Kidney tubule cell (primary cell): ENCODE data around the gene NNAT.
A peak's percentile ranks its signal among the peaks of the same experiment; 100 is the strongest.
"Not testable (repeated sequence)": the region's sequence is repeated elsewhere in the genome, so short reads cannot be mapped to it uniquely, and the experiment has no call there.

ENCODE experiments used
- DNase-seq: peaks from one replicate; pipeline ENCODE4 v3.0.0-alpha.2; 2018; ENCODE audit warnings: low spot score

The NNAT gene

GRCh38 chr20:37524859-37525708 is 4.0 kb downstream of the NNAT start:
- peak; percentile 59 for DNase-seq

GRCh38 chr20:37525810-37526209 is 4.8 kb downstream of the NNAT start:
- DNase-seq = no peak

GRCh38 chr20:37526238-37526838 is 5.3 kb downstream of the NNAT start:
- DNase-seq = peak; percentile 75

GRCh38 chr20:37526839-37527637 is 6.0 kb downstream of the NNAT start:
- DNase-seq = peak; percentile 43

- peak; percentile 88 for DNase-seq
Measured at GRCh38 chr20:37527638-37528445, 6.8 kb downstream of the NNAT start, which contains the start of gene BLCAP. Gene BLCAP (minus strand): TSS chr20:37527876. CDS start chr20:37519174, 8,702 bp downstream.

- DNase-seq = no peak
Measured at GRCh38 chr20:37528446-37529213, 7.6 kb downstream of the NNAT start.

GRCh38 chr20:37529214-37529967 is 8.3 kb downstream of the NNAT start:
- DNase-seq = no peak

- no peak for DNase-seq
Measured at GRCh38 chr20:37529968-37530600, 9.0 kb downstream of the NNAT start.

GRCh38 chr20:37530696-37531095 is 9.6 kb downstream of the NNAT start:
- DNase-seq = no peak

- DNase-seq = no peak
Measured at GRCh38 chr20:37531856-37532255, 10.8 kb downstream of the NNAT start.

GRCh38 chr20:37533154-37533715 is 12.2 kb downstream of the NNAT start:
- peak; percentile 24 for DNase-seq

GRCh38 chr20:37534401-37535157 is 13.5 kb downstream of the NNAT start:
- DNase-seq = peak; percentile 79

GRCh38 chr20:37535443-37536132 is 14.5 kb downstream of the NNAT start:
- no peak for DNase-seq

GRCh38 chr20:37537505-37537904 is 16.5 kb downstream of the NNAT start:
- DNase-seq = no peak

GRCh38 chr20:37538003-37538402 is 17.0 kb downstream of the NNAT start:
- DNase-seq = peak; percentile 52

- DNase-seq = no peak
Measured at GRCh38 chr20:37539424-37539823, 18.4 kb downstream of the NNAT start.

GRCh38 chr20:37540001-37540400 is 19.0 kb downstream of the NNAT start:
- no peak for DNase-seq

GRCh38 chr20:37540838-37541237 is 19.8 kb downstream of the NNAT start:
- DNase-seq = not testable (repeated sequence)
